ENCODE data around the gene ATF7IP2.
"Not testable (repeated sequence)": the region's sequence is repeated elsewhere in the genome, so short reads cannot be mapped to it uniquely, and the experiment has no call there.

The ATF7IP2 gene

DNA sequence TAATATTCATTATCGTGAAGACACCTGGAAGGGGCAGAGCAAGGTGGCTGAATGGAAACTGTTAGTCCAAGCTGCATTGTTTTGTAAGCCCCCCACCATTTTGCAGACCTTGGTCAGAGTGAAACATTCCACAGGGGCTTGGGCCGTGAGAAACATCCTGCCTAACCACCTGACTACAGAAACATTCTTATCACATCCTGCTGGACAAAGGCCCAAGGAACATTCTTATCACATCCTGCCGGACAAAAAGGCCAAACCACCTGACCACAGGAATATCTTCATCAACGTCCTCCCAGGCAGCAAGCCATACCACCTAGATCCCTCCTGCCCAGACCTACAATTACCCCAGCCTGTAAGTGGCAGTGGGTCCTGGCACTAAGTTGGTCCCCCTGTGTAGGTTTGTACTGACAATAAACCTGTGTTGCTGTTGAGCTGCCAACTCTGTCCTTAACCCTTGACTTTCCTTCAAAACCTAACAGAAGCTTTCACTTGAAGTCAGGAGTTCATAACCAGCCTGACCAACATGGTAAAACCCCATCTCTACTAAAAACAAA lies 19.6 kb downstream of the ATF7IP2 start:
- H3K4me3 ChIP-seq (ENCODE audit: low read depth, low read length): no peak overlapping the region
- TF ChIP-seq, protein P1, sequence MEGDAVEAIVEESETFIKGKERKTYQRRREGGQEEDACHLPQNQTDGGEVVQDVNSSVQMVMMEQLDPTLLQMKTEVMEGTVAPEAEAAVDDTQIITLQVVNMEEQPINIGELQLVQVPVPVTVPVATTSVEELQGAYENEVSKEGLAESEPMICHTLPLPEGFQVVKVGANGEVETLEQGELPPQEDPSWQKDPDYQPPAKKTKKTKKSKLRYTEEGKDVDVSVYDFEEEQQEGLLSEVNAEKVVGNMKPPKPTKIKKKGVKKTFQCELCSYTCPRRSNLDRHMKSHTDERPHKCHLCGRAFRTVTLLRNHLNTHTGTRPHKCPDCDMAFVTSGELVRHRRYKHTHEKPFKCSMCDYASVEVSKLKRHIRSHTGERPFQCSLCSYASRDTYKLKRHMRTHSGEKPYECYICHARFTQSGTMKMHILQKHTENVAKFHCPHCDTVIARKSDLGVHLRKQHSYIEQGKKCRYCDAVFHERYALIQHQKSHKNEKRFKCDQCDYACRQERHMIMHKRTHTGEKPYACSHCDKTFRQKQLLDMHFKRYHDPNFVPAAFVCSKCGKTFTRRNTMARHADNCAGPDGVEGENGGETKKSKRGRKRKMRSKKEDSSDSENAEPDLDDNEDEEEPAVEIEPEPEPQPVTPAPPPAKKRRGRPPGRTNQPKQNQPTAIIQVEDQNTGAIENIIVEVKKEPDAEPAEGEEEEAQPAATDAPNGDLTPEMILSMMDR (IDR thresholded peaks at IDR 0.05; ENCODE audit: borderline replicate concordance, insufficient read depth, low read depth, low read length): no peak

DNA sequence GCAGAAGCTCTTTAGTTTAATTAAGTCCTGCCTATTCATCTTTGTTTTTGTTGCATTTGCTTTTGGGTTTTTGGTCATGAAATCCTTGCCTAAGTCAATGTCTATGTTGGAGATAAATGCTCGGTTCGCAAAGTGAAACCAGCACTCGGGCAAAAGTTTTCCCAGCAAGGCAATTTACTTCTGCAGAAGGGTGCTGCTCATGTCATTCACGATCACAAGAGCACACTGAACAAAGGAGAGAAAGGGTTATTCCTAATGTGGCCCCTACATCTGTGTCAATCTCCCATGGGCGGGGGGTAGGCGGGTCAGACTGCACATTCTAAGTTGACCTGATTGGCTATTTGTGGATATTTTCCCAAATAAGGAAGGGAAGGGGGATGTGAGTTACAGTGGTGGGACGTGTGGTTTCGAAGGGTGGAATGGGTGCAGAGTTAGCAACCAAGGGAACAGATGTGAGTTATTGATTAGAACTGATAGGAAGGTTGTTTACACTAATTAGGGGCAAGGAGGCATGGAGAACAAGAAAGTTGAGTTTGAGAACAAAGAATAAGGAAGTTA lies 23.0 kb downstream of the ATF7IP2 start:
- H3K4me3 ChIP-seq (ENCODE audit: low read depth, low read length): no peak overlapping the region
- TF ChIP-seq, protein P1 (IDR thresholded peaks at IDR 0.05; ENCODE audit: borderline replicate concordance, insufficient read depth, low read depth, low read length): no peak

DNA sequence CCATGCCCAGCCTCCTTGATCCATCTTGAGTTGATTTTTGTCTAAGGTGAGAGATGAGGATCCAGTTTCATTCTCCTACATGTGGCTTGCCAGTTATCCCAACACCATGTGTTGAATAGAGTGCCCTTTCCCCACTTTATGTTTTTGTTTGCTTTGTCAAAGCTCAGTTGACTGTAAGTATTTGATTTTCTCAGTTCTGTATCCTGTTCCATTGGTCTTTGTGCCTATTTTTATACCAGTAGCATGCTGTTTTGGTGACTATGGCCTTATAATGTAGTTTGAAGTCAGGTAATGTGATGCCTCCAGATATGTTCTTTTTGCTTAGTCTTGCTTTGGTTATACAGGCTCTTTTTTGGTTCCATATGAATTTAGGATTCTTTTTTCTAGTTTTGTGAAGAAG lies 23.9 kb downstream of the ATF7IP2 start:
- H3K4me3 ChIP-seq (ENCODE audit: low read depth, low read length): not testable (repeated sequence)

DNA sequence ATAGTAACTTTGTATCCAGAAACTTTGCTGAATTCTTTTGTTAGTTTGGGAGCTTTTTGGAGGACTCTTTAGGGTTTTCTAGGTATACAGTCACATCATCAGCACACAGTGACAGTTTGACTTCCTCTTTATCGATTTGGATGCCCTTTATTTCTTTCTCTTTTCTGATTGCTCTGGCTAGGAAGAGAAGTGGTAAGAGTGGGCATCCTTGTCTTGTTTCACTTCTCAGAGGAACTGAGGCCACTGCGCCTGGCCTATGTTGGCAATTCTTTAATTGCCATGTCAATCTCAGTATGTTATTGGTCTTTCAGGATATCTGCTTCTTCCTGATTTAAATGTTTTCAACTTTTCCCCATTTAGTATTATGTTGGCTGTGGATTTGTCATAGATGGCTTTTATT lies 24.6 kb downstream of the ATF7IP2 start:
- TF ChIP-seq, protein P1 (IDR thresholded peaks at IDR 0.05; ENCODE audit: borderline replicate concordance, insufficient read depth, low read depth, low read length): no peak
- no peak overlapping the region for H3K4me3 ChIP-seq (ENCODE audit: low read depth, low read length)

DNA sequence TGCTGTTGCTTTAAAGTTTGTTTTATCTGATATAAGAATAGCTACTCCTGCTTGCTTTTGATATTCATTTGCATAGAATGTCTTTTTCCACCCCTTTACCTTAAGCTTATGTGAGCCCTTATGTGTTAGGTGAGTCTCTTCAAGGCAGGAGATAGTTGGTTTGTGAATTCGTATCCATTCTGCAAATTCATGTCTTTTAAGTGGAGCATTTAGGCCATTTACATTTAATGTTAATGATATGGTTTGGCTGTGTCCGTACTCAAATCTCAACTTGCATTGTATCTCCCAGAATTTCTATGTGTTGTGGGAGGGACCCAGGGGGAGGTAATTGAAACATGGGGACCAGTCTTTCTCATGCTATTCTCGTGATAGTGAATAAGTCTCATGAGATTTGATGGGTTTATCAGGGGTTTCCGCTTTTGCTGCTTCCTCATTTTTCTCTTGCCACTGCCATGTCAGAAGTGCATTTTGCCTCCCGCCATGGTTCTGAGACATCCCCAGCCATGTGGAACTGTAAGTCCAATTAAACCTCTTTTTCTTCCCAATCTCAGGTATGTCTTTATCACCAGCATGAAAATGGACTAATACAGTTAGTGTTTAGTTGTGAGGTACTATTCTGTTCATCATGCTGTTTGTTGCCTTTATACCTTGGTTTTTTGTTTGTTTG lies 27.2 kb downstream of the ATF7IP2 start:
- TF ChIP-seq, protein P1 (IDR thresholded peaks at IDR 0.05; ENCODE audit: borderline replicate concordance, insufficient read depth, low read depth, low read length): no peak
- H3K4me3 ChIP-seq (ENCODE audit: low read depth, low read length): no peak overlapping the region

DNA sequence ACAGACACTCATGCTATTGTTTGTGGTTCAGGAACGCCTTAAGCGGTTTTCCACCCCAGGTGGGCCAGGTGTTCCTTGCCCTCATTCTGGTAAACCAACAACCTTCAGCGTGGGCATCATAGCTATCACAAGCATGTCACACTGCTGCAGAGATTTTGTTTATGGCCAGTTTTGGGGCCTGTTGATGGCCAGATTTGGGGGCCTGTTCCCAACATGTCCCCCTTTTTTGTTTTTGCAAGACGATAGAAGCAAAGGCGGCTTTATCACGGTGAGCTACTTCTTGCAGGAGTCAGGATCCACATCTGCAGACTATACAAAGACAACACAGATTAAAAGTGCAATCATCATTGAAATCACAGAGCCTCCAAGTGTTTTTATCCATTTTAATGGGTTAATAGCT lies 32.3 kb downstream of the ATF7IP2 start:
- H3K4me3 ChIP-seq (ENCODE audit: low read depth, low read length): not testable (repeated sequence)

DNA sequence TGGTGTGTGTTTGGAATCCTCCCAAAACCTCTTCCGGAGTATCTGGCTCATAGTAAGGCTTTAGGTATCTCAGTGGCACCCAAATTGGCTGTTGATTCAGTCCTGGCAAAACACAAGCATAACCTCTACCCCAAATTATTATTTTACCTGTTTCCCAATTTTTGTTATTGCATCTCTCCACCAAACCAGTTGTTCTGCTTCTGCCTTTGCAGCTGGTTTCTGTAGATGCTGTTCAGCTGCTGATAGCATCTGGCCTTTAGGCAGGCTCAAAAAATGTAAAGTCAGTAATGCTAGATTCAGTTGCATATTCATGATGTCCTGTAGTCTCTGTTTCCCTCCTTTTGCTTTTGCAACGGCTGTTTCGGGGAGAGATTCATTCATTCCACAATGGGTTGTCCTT lies 33.8 kb downstream of the ATF7IP2 start:
- no peak overlapping the region for H3K4me3 ChIP-seq (ENCODE audit: low read depth, low read length)
- TF ChIP-seq, protein P1 (IDR thresholded peaks at IDR 0.05; ENCODE audit: borderline replicate concordance, insufficient read depth, low read depth, low read length): no peak

DNA sequence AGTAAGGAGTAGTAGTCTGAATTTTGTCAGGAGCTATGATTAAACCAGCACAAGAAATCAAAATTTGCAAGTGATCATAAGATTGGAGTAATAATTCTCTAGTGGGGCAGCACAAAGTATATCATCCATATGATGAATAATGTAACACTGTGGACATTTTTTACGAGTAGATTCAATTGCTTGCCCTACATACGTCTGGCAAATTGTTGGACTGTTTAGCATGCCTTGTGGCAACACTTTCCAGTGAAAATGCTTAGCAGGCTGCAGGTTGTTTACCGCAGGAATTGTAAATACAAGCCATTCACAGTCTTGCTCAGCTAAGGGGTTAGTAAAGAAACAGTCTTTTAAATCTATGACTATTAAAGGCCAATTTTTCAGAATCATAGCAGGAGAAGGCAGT lies 35.7 kb downstream of the ATF7IP2 start:
- TF ChIP-seq, protein P1 (IDR thresholded peaks at IDR 0.05; ENCODE audit: borderline replicate concordance, insufficient read depth, low read depth, low read length): no peak

More for the DNA sequence above, 35.7 kb downstream of the ATF7IP2 start:
- no peak overlapping the region for H3K4me3 ChIP-seq (ENCODE audit: low read depth, low read length)
